ENCODE results near the gene NRG3. TPM values are rescaled to one million over a fixed set of nuclear protein-coding genes. Genes with fewer than 3 reads are reported as not detected.

NRG3 gene
- total RNA-seq, 2 donors from 2014 or later, result 0.97 TPM; not detected in 1

DNA sequence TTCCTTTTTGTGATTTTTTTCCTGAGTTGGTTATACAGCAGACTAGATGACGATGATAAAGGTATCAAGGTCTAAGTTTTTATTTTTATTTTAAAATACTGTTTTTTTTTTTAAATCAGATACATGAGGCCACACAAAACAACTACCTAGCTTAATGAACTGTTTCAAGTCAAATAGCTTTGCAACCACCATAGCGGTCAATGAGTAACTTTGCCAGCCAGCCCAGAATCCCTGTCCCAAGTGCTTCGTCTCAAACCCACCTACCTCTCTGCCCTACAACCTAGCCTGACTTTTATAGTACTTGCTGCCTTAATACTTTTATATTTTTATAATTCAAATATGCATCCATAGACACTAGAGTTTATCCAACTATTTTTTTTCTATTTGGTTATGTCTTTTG is 676.5 kb downstream of the NRG3 start:
- intact Hi-C loops (cut with DNase I), result no loop called here
- TF ChIP-seq POLR2AphosphoS5 (IDR thresholded peaks at IDR 0.05) (no peak), POLR2A (IDR thresholded peaks at IDR 0.05) (no peak)
- TF ChIP-seq, protein P1, sequence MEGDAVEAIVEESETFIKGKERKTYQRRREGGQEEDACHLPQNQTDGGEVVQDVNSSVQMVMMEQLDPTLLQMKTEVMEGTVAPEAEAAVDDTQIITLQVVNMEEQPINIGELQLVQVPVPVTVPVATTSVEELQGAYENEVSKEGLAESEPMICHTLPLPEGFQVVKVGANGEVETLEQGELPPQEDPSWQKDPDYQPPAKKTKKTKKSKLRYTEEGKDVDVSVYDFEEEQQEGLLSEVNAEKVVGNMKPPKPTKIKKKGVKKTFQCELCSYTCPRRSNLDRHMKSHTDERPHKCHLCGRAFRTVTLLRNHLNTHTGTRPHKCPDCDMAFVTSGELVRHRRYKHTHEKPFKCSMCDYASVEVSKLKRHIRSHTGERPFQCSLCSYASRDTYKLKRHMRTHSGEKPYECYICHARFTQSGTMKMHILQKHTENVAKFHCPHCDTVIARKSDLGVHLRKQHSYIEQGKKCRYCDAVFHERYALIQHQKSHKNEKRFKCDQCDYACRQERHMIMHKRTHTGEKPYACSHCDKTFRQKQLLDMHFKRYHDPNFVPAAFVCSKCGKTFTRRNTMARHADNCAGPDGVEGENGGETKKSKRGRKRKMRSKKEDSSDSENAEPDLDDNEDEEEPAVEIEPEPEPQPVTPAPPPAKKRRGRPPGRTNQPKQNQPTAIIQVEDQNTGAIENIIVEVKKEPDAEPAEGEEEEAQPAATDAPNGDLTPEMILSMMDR (IDR thresholded peaks at IDR 0.05), result no peak
- no peak for DNase-seq (ENCODE audit: low spot score)
- WGBS, result 44% methylated on average over 3 of the region's 3 CpGs
- no peak overlapping the region for H3K4me3 ChIP-seq
- H3K27me3 ChIP-seq (replicated peaks; ENCODE audit: insufficient read depth), result no peaks in the 10 kb centered on the region
- H3K9me3 ChIP-seq, result no peaks in the 10 kb centered on the region
- H3K36me3 ChIP-seq, result no peaks in the 10 kb centered on the region
- no peak overlapping the region for H3K27ac ChIP-seq
- H3K4me1 ChIP-seq (replicated peaks), result no peaks in the 10 kb centered on the region

DNA sequence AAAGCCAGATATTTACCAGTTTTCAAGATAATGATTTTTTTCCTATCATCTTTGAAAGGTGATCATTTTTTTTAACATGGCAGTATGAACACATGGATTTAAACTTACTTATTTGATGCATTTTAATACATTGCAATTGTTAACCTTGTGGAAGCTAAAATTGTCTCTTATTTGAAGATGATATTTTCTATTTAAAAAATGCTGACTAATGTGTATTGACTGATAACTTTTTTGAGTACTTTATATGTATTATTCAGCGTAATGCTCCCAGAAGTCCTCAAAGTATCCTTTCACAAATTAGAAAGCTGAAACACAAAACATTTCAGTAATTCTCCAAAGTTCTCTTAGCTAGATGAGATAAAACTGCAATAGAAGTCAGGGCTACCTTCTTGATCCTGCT is 677.3 kb downstream of the NRG3 start:
- no peak overlapping the region for H3K4me3 ChIP-seq
- H3K9me3 ChIP-seq, result no peaks in the 10 kb centered on the region
- H3K27me3 ChIP-seq (replicated peaks; ENCODE audit: insufficient read depth), result no peaks in the 10 kb centered on the region
- intact Hi-C loops (cut with DNase I), result no loop called here
- 97% methylated on average over 1 of the region's 1 CpG for WGBS
- TF ChIP-seq POLR2AphosphoS5 (IDR thresholded peaks at IDR 0.05) (no peak), POLR2A (IDR thresholded peaks at IDR 0.05) (no peak)
- TF ChIP-seq, protein P1 (IDR thresholded peaks at IDR 0.05), result no peak
- DNase-seq (ENCODE audit: low spot score), result no peak
- H3K4me1 ChIP-seq (replicated peaks), result no peaks in the 10 kb centered on the region
- no peaks in the 10 kb centered on the region for H3K36me3 ChIP-seq
- H3K27ac ChIP-seq, result no peak overlapping the region

DNA sequence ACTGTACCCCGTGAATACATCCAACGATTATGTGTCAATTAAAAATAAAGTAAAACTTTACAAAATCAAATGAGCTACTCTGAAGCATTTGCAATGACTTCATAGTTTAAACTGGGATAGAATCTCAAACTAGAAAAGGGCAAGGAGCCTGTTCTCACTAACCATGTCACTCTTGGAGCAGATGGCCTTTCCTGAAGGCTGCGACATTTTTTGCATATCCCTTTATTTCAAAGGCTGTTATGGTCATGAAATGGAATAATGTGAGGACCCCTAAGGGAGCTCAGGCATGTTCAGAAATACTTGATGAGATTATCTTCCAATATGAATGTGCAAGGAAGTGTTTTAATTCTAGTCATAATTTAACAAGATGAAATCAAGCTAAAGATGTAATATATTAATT is 679.4 kb downstream of the NRG3 start:
- Histone ChIP-seq H3K27ac (no peak overlapping the region), H3K27me3 (replicated peaks; ENCODE audit: insufficient read depth) (no peaks in the 10 kb centered on the region), H3K36me3 (no peaks in the 10 kb centered on the region), H3K4me3 (no peak overlapping the region), H3K4me1 (replicated peaks) (no peaks in the 10 kb centered on the region), H3K9me3 (no peaks in the 10 kb centered on the region)
- no peak for DNase-seq (ENCODE audit: low spot score)
- intact Hi-C loops (cut with DNase I), result no loop called here
- no peak for TF ChIP-seq POLR2A (IDR thresholded peaks at IDR 0.05)
- TF ChIP-seq, protein P1 (IDR thresholded peaks at IDR 0.05), result no peak
- TF ChIP-seq POLR2AphosphoS5 (IDR thresholded peaks at IDR 0.05), result no peak
- WGBS, result 95% methylated on average over 3 of the region's 3 CpGs

DNA sequence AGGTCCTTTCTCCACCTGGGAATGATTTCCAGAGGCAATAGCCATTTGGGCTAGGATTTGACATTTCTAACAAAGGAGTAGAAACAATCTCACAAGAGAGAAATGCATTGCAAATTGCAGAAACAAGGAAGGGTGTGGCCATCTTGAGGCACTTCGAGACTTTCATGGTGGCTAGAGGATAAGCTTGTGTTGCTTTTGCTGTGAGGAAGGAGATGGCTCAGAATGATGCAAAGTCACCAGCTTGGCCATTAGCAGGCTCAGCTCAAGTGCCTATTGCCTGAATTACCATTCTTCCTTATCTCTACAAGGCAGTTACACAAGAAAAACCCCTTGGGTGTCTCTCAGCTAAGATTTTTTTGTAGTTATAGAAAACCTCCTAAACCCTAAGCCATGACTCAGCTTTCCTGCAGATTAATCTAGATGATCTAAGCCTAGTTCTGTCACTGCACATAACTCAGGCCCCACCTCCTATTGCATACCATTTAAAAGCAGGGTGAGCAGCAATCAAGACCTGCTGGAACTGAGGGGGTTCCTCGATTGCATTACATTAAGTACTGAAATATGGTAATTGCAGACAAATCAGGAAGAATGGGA is 683.1 kb downstream of the NRG3 start:
- DNase-seq (ENCODE audit: low spot score), result no peak
- Histone ChIP-seq H3K36me3 (no peaks in the 10 kb centered on the region), H3K27me3 (replicated peaks; ENCODE audit: insufficient read depth) (no peaks in the 10 kb centered on the region), H3K4me3 (no peak overlapping the region), H3K9me3 (no peaks in the 10 kb centered on the region), H3K4me1 (replicated peaks) (no peaks in the 10 kb centered on the region), H3K27ac (no peak overlapping the region)
- no peak for TF ChIP-seq POLR2AphosphoS5 (IDR thresholded peaks at IDR 0.05)
- TF ChIP-seq, protein P1 (IDR thresholded peaks at IDR 0.05), result no peak
- no peak for TF ChIP-seq POLR2A (IDR thresholded peaks at IDR 0.05)
- intact Hi-C loops (cut with DNase I), result no loop called here
- WGBS, result 86% methylated on average over 2 of the region's 2 CpGs

All from prostate gland (tissue), 2 donors.